Sigmoid colon (tissue), 7 donors: ENCODE results near the gene GORAB. TPM values are rescaled to one million over a fixed set of nuclear protein-coding genes. Genes with fewer than 3 reads are reported as not detected.

Experiments used
- polyA plus RNA-seq, 3 donors: library from polyadenylated mRNA; stranded (reverse); fragments of 200-250 nt; gene quantifications; one replicate each; pipeline ENCODE4 v1.2.3, GENCODE V29; 2013
- total RNA-seq, 4 donors: library from RNA; depleted of rRNA; stranded (reverse); fragments of >200 nt; gene quantifications; one replicate each; pipeline ENCODE4 v1.1.0, GENCODE V29; 2016
- donor health status: healthy with polysubstance abuse.
- donor health status: Bipolar disorder and iron deficiency.
- donor health status: healthy.

Gene GORAB
- total and polyA plus RNA-seq, 7 donors = 4.8 to 13.8 (median 8.9) TPM

Other genes with a start within 250 kb of the GORAB start
- 10 to 100 TPM in 1 of 4 donors, 1 to 10 TPM in 3; 4.3 to 16.6 (median 8.9) TPM for gene PRRX1, start 132.0 kb downstream of the GORAB start, total RNA-seq
- 1 to 10 TPM in 2 of 3 donors, under 1 TPM in 1; 0.46 to 7.9 (median 3.0) TPM for gene PRRX1, start 132.0 kb downstream of the GORAB start, polyA plus RNA-seq